ENCODE measurements around the gene NUDT22. TPM values are rescaled to one million over a fixed set of nuclear protein-coding genes. Genes with fewer than 3 reads are reported as not detected.

The NUDT22 gene
- total and polyA plus RNA-seq, 10 donors, result 61.8 to 109 (median 78.7) TPM

DNA sequence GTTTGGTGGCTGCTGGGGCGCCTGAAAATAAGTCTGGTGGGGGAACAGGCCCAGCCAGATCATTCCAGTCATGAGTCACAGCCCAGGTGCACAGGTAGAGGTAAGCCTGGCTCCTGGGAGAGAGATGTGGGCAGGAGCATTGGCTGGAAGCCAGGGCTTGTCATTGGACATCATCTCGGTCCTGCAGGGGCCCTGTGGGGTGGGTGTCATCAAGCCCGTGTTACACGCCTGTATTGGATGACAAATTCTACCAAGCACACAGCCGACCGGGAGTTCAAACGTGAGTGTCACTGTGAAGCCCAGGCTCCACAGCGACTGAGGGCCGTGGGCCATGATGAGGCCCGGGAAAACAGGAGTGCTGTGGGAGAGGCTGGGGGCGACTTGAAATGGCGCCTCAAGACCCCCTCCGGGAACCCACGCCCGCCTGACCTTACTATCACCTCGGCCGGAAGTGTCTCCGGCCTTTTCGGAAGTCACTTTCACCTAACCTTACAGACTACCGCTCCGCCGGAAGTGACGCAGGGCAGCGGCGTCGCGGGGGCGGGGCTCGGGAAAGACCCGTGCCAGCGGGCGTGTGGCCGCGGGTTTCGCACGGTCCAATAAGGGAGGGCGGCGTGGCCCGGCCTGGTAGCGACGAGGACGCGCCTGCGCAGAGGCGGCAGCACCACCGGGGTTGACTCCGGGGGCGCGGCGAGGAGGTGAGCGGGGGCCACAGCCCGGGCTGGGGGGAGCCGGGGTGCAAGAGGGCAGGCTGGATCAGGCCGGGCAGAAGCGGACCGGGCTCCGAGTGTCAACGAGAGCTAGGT, 14.6 kb downstream of the NUDT22 start, which contains the start of gene FKBP2:
FKBP2 (plus strand) TSS at position 661 of the 806 bp plus-strand sequence. CDS start 1,293 bp downstream, outside the sequence.
- TF ChIP-seq POLR2A (IDR thresholded peaks at IDR 0.05), result peak in 2 of 3 donors; percentile 26 to 39
- peak; percentile 97 to 99 (median 99) for TF ChIP-seq POLR2AphosphoS5 (IDR thresholded peaks at IDR 0.05)
- TF ChIP-seq, protein P1, sequence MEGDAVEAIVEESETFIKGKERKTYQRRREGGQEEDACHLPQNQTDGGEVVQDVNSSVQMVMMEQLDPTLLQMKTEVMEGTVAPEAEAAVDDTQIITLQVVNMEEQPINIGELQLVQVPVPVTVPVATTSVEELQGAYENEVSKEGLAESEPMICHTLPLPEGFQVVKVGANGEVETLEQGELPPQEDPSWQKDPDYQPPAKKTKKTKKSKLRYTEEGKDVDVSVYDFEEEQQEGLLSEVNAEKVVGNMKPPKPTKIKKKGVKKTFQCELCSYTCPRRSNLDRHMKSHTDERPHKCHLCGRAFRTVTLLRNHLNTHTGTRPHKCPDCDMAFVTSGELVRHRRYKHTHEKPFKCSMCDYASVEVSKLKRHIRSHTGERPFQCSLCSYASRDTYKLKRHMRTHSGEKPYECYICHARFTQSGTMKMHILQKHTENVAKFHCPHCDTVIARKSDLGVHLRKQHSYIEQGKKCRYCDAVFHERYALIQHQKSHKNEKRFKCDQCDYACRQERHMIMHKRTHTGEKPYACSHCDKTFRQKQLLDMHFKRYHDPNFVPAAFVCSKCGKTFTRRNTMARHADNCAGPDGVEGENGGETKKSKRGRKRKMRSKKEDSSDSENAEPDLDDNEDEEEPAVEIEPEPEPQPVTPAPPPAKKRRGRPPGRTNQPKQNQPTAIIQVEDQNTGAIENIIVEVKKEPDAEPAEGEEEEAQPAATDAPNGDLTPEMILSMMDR (IDR thresholded peaks at IDR 0.05 in 8 of 11, conservative IDR thresholded peaks at IDR 0.05 in 3 of 11), result no peak
- Histone ChIP-seq H3K4me1 (peaks cover 23 to 90% (median 67%) of the 10 kb centered on the region in 6 donors), H3K9me3 (no peaks in the 10 kb centered on the region), H3K27me3 (replicated peaks in 1 of 7) (no peaks in the 10 kb centered on the region), H3K27ac (peak within 1 kb of the TSS; percentile 86 to 100 (median 98)), H3K36me3 (peaks cover 0 to 56% (median 28%) of the 10 kb centered on the region in 6 donors), H3K4me3 (peak within 1 kb of the TSS; percentile 71 to 99 (median 86))
- intact Hi-C loops (cut with DNase I; ENCODE audit: low total_unique reads), result no loop called here
- DNase-seq, result peak; percentile 100
- WGBS, 5 donors, result 1 to 2% (median 2%) methylated on average over 32 to 58 of the region's 58 CpGs

DNA sequence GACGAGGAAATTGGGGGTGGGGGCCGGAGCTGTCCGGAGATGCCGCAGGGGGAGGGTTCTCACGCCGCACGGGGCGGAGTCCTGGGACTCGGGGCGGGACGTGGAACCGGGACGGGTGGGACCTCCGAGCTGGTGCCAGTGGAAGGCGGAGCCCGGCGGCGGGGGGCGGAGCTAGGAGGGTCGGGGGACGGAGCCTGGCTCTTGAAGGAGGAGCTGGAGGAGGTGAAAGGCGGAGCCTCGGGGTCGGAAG, 15.1 kb downstream of the NUDT22 start:
- TF ChIP-seq, protein P1 (IDR thresholded peaks at IDR 0.05 in 8 of 11, conservative IDR thresholded peaks at IDR 0.05 in 3 of 11), result peak in 2 of 11 experiments; percentile 9 to 39
- no peak for TF ChIP-seq POLR2A (IDR thresholded peaks at IDR 0.05)
- Histone ChIP-seq H3K27ac (peak overlapping the region; percentile 86 to 100 (median 98)), H3K4me1 (peaks cover 23 to 90% (median 66%) of the 10 kb centered on the region in 6 donors), H3K9me3 (no peaks in the 10 kb centered on the region), H3K4me3 (peak overlapping the region; percentile 71 to 99 (median 86)), H3K27me3 (replicated peaks in 1 of 7) (no peaks in the 10 kb centered on the region), H3K36me3 (peaks cover 0 to 51% (median 28%) of the 10 kb centered on the region in 6 donors)
- peak; percentile 100 for DNase-seq
- intact Hi-C loops (cut with DNase I; ENCODE audit: low total_unique reads), result no loop called here
- 0 to 2% (median 1%) methylated on average over 23 to 24 of the region's 24 CpGs for WGBS, 5 donors

DNA sequence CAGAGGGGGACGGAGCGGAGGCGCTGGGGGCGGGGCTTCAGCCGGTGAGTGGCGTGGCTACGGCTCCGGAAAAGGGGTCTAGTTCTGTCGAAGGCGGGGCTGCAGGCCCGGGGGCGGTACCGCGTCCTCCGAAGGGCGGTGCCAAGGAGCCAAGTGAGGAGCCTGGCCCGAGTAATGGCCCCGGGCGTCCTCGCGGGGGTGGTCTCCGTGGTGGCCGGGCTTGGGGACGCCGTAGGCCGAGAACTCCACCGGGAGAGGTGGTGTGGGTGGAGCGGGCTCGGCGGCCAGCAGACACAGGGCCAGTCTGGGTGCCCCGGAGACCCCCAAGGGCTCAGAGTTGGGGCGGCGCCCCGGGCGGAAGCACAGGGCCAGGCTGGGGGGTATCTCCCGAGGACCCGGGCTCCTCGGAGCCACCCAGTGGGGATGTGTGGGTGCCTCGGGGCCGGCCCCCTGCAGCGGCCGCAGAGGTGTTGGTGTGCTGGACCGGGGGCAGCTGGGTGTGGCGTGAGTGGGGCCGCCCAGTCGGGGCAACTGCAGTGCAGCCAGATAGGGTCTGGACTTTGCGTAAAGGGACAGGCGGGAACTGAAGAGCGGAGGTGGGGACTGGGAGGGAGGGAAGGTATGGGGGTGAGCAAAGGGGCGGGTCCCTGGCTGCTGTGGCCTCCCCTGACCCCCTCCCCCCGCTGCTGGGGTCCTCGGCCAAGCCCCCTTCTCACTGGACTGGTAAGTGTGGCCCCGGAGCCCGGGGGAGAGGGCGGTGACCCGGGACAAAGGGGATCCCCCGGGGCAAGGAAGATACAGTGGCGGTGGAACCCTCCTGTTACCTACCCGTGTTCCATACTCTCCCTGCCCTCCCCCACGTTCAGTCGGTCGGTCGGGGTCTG, 15.7 kb downstream of the NUDT22 start:
- intact Hi-C loops (cut with DNase I; ENCODE audit: low total_unique reads), result no loop called here
- peak overlapping the region; percentile 71 to 99 (median 86) for H3K4me3 ChIP-seq
- no peak for TF ChIP-seq POLR2A (IDR thresholded peaks at IDR 0.05)
- TF ChIP-seq POLR2AphosphoS5 (IDR thresholded peaks at IDR 0.05), result peak; percentile 56 to 74 (median 71)
- TF ChIP-seq, protein P1 (IDR thresholded peaks at IDR 0.05 in 8 of 11, conservative IDR thresholded peaks at IDR 0.05 in 3 of 11), result peak in 2 of 11 experiments; percentile 11 to 36
- H3K36me3 ChIP-seq, result peaks cover 0 to 48% (median 28%) of the 10 kb centered on the region in 6 donors
- no peaks in the 10 kb centered on the region for H3K9me3 ChIP-seq
- peaks cover 23 to 88% (median 65%) of the 10 kb centered on the region in 6 donors for H3K4me1 ChIP-seq
- 0 to 1% (median 1%) methylated on average over 28 to 63 of the region's 63 CpGs for WGBS, 5 donors
- H3K27me3 ChIP-seq (replicated peaks in 1 of 7), result no peaks in the 10 kb centered on the region
- no peak for DNase-seq
- peak overlapping the region; percentile 86 to 100 (median 98) for H3K27ac ChIP-seq

All from spleen (tissue), 11 donors.